SH-SY5Y (cell line): Measurements from ENCODE around the gene IFNL2.

ENCODE experiments used
- GATA2 ChIP-seq: IDR thresholded peaks from 2 replicates; pipeline ENCODE4 v1.6.1; 2011; ENCODE audit warnings: mild to moderate bottlenecking, low read depth, low read length
- GATA3 ChIP-seq: IDR thresholded peaks from 2 replicates; pipeline ENCODE4 v1.6.1; 2011; ENCODE audit warnings: low read depth, mild to moderate bottlenecking, low read length, moderate library complexity

DNA sequence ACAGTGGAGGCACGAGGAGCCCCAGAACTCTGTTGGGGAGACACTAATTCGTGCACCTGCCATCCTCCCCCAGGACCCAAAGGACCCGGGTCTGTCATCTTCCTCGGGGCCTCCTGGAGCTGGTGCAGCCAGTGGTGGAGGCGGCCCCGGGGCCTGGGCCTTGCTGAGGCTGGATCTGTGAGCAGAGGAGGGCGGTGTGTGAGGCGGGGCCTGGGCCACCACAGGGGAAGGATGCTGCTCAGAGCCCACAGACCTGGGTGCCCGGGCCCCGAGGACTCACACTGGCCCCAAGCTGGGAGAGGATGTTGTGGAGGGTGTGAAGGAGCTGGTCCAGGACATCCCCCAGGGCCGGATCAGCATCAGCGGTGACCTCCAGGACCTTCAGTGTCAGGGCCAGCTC, 31.7 kb upstream of the IFNL2 start:
- TF ChIP-seq GATA3 (no peak), GATA2 (no peak)
